ENCODE results near the gene TRIM17. TPM values are rescaled to one million over a fixed set of nuclear protein-coding genes. Genes with fewer than 3 reads are reported as not detected.

The TRIM17 gene
- total and polyA plus RNA-seq, 9 of the 15 experiments (the other 6 are each of a cell fraction or from before 2014, with no cell fraction given): not detected

- Histone ChIP-seq H3K4me1 (replicated peaks in 1 of 2; ENCODE audit: control insufficient read depth in 2 of 2, insufficient read depth in 2 of 2, low read length in 2 of 2) (peaks cover 19 to 52% of the 10 kb centered on the region in 2 experiments), H4K20me1 (replicated peaks; ENCODE audit: control insufficient read depth, insufficient read depth, low read length) (peaks cover 27% of the 10 kb centered on the region)
Observed at GRCh38 chr1:228399531-228400236, 17.0 kb downstream of the TRIM17 start.

GRCh38 chr1:228398741-228399461 lies 17.8 kb downstream of the TRIM17 start:
- in situ Hi-C loops (cut with MboI): no loop called here
- FAIRE-seq (no peak), ATAC-seq (no peak), DNase-seq (ENCODE audit: extremely low read depth in 1 of 4, low spot score in 3 of 4) (no peak)
- no TSS peak for BruUV-seq (replicated peaks)
- H3K4me1 ChIP-seq (replicated peaks in 1 of 2; ENCODE audit: control insufficient read depth in 2 of 2, insufficient read depth in 2 of 2, low read length in 2 of 2): peaks cover 12 to 54% of the 10 kb centered on the region in 2 experiments; a peak in 4 of 5 replicates
- no peak overlapping the region for H3K27ac ChIP-seq (ENCODE audit: extremely low read depth, low read depth, low read length)
- peaks cover 98% of the 10 kb centered on the region for H3K36me3 ChIP-seq (ENCODE audit: control insufficient read depth, insufficient read depth, low read length)
- no peak overlapping the region for H3K4me2 ChIP-seq (ENCODE audit: insufficient read depth, low read length)
- H4K20me1 ChIP-seq (replicated peaks; ENCODE audit: control insufficient read depth, insufficient read depth, low read length): peaks cover 19% of the 10 kb centered on the region
- H3K79me2 ChIP-seq (ENCODE audit: control insufficient read depth, insufficient read depth, low read length): peaks cover 42% of the 10 kb centered on the region
- no peaks in the 10 kb centered on the region for H3K27me3 ChIP-seq (ENCODE audit: control insufficient read depth in 2 of 2, insufficient read depth in 2 of 2, low read length in 2 of 2)
- peak overlapping the region in 1 of 2 experiments; percentile 46; a peak in 1 of 4 replicates for H3K9ac ChIP-seq (ENCODE audit: insufficient read depth in 1 of 2, low read depth in 2 of 2, low read length in 2 of 2)
- 95% methylated on average over 11 of the region's 12 CpGs for WGBS (ENCODE audit: insufficient coverage, low coverage, missing lambda C conversion rate)
- POLR2A ChIA-PET: interaction anchor here (1.1 to 9.0 kb wide), 2 partner anchors 6 to 25 kb away, joined by 3 to 78 read pairs; partner anchors contain the start of gene TRIM11
- no peak overlapping the region for H3K4me3 ChIP-seq
- H3K9me1 ChIP-seq (ENCODE audit: control insufficient read depth, insufficient read depth, low read length): peaks cover 17% of the 10 kb centered on the region
- no peaks in the 10 kb centered on the region for H3K9me3 ChIP-seq (replicated peaks; ENCODE audit: control insufficient read depth, insufficient read depth, low read depth, low read length)
- intact Hi-C loops (cut with micrococcal nuclease): no loop called here
- CTCF ChIA-PET (ENCODE audit: low intra/inter-chr PET ratio): no interaction called here
- H2AFZ ChIP-seq (ENCODE audit: low read depth, low read length): no peak overlapping the region
- TF ChIP-seq NCOR1 (IDR thresholded peaks at IDR 0.05) (no peak), MCM7 (IDR thresholded peaks at IDR 0.05) (no peak), E2F8 (IDR thresholded peaks at IDR 0.05; ENCODE audit: low read depth, partially characterized antibody) (no peak), ERF (CRISPR knock-in tag; IDR thresholded peaks at IDR 0.05) (no peak), PHF8 (IDR thresholded peaks at IDR 0.05; ENCODE audit: borderline replicate concordance, low read length) (no peak), HBP1 (CRISPR knock-in tag; IDR thresholded peaks at IDR 0.05) (no peak)

More at GRCh38 chr1:228399531-228400236, 17.0 kb downstream of the TRIM17 start:
- H3K27me3 ChIP-seq (ENCODE audit: control insufficient read depth in 2 of 2, insufficient read depth in 2 of 2, low read length in 2 of 2): no peaks in the 10 kb centered on the region
- in situ Hi-C loops (cut with MboI): no loop called here
- ATAC-seq: no peak
- intact Hi-C loops (cut with micrococcal nuclease): no loop called here
- H3K79me2 ChIP-seq (ENCODE audit: control insufficient read depth, insufficient read depth, low read length): peaks cover 46% of the 10 kb centered on the region
- ChIA-PET CTCF (ENCODE audit: low intra/inter-chr PET ratio) (no interaction called here), POLR2A (no interaction called here)
- no peak overlapping the region for H3K27ac ChIP-seq (ENCODE audit: extremely low read depth, low read depth, low read length)
- H3K9me1 ChIP-seq (ENCODE audit: control insufficient read depth, insufficient read depth, low read length): peaks cover 17% of the 10 kb centered on the region
- 96% methylated on average over 14 of the region's 14 CpGs for WGBS (ENCODE audit: insufficient coverage, low coverage, missing lambda C conversion rate)
- DNase-seq (ENCODE audit: extremely low read depth in 1 of 4, low spot score in 3 of 4): no peak
- H3K4me2 ChIP-seq (ENCODE audit: insufficient read depth, low read length): no peak overlapping the region
- no peak for TF ChIP-seq SMAD2 (IDR thresholded peaks at IDR 0.05; ENCODE audit: low read depth, low read length)
- 0 out of 2 replicates have a peak, but pooled peaks have one; percentile 4 for TF ChIP-seq POLR2G (IDR thresholded peaks at IDR 0.05; ENCODE audit: low read depth, low read length)
- 0 out of 2 replicates have a peak, but pooled peaks have one; percentile 12 for TF ChIP-seq POLR2A (conservative IDR thresholded peaks at IDR 0.05)
- H3K9ac ChIP-seq (ENCODE audit: insufficient read depth in 1 of 2, low read depth in 2 of 2, low read length in 2 of 2): 0 out of 4 replicates have a peak overlapping the region, but pooled peaks of 1 of the 2 experiments have one; percentile 11
- no peak for FAIRE-seq
- peaks cover 98% of the 10 kb centered on the region for H3K36me3 ChIP-seq (ENCODE audit: control insufficient read depth, insufficient read depth, low read length)
- H3K9me3 ChIP-seq (replicated peaks; ENCODE audit: control insufficient read depth, insufficient read depth, low read depth, low read length): no peaks in the 10 kb centered on the region
- H2AFZ ChIP-seq (ENCODE audit: low read depth, low read length): no peak overlapping the region
- no TSS peak for BruUV-seq (replicated peaks)
- H3K4me3 ChIP-seq: no peak overlapping the region

All from K562 (cell line).